GM21717 (cell line): ENCODE data around the gene SMG1.

Experiments used
- ATAC-seq: cut with Tn5 transposase; IDR thresholded peaks from one replicate; pipeline ENCODE4 v1.9.1; 2021; ENCODE audit warnings: mild to moderate bottlenecking, moderate library complexity; ENCODE audit not compliant: unreplicated experiment

The SMG1 gene

GRCh38 chr16:18855196-18855595 lies 71.0 kb downstream of the SMG1 start:
- ATAC-seq, result no peak

GRCh38 chr16:18853694-18854093 lies 72.5 kb downstream of the SMG1 start:
- ATAC-seq, result no peak

DNA sequence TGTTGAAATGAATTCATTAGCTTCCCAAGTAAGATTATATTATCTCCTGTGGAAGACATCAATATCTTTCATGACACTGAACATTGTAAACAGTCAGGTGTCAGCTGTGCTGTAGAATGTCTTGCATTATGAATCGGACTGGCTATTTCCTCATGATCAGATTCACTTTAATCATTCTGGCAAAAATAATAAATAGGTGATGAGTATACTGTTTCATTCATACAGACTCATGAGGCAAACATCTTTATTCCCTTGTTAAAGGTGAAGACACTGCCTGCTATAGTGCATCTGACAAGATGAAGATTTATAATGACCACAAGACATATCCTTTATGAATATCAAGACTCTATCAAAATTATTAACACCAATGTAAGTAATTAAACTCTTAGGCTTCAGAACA lies 73.6 kb downstream of the SMG1 start:
- no peak for ATAC-seq

DNA sequence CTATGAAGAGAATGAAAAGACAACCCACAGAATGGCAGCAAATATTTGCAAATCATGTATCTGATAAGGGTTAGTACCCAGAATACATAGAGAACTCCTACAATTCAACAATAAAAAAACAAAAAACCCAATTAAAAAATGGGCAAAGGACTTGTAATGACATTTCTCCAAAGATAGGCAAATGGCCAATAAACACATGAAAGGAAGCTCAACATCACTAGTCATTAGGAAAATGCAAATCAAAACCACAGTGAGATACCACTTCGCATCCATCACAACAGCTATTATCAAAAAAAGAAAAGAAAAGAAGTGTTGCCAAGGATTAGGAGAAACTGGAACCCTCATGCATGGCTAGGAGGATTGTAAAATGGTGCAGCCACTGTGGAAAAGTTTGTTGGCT lies 79.8 kb downstream of the SMG1 start:
- ATAC-seq, result no peak

DNA sequence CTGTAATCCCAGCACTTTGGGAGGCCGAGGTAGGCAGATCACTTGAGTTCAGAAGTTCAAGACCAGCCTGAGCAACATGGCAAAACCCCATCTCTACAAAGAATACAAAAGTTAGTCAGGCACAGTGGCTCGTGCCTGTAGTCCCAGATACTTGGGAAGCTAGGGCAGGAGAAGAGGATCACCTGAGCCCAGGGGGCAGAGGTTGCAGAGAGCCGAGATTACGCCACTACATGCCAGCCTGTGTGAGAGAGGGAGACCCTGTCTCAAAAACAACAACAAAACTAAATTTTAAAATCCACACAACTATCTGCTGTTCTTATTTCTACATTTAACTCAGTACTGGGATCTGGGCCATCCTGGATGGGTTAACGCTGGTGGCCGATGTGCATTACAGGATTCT lies 83.6 kb downstream of the SMG1 start:
- no peak for ATAC-seq

- ATAC-seq, result no peak
These were observed 84.2 kb downstream of the SMG1 start for GRCh38 chr16:18841833-18842525.

GRCh38 chr16:18839555-18839954 lies 86.7 kb downstream of the SMG1 start:
- ATAC-seq, result no peak

GRCh38 chr16:18836702-18837101 lies 89.5 kb downstream of the SMG1 start:
- no peak for ATAC-seq

DNA sequence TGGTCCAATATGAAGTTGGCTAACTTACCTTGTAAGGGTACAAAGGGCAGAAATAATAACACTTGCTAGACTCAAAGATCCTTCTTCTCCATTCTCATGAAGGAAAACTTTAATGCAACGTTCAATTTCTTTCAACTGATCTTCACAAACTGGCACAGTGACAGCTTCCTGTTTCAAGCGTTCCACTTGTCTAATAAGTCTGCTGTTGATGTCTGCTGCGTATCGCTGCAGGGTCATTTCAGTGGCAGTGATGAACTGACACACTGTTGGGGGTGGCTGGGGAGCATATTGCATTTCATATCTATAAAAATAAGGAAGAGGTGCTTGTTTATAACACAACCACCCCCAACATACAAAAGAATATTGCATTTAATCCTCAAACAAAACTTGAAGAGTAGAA lies 91.3 kb downstream of the SMG1 start:
- no peak for ATAC-seq

GRCh38 chr16:18833707-18834505 lies 92.3 kb downstream of the SMG1 start:
- ATAC-seq, result no peak

GRCh38 chr16:18832613-18833012 lies 93.6 kb downstream of the SMG1 start:
- no peak for ATAC-seq

- ATAC-seq, result no peak
These were observed 94.2 kb downstream of the SMG1 start for GRCh38 chr16:18832006-18832405.

- ATAC-seq, result no peak
These were observed 97.0 kb downstream of the SMG1 start for GRCh38 chr16:18829251-18829650.

GRCh38 chr16:18827890-18828289 lies 98.3 kb downstream of the SMG1 start:
- ATAC-seq, result no peak

- no peak for ATAC-seq
These were observed 109.9 kb downstream of the SMG1 start for GRCh38 chr16:18816286-18816685.

DNA sequence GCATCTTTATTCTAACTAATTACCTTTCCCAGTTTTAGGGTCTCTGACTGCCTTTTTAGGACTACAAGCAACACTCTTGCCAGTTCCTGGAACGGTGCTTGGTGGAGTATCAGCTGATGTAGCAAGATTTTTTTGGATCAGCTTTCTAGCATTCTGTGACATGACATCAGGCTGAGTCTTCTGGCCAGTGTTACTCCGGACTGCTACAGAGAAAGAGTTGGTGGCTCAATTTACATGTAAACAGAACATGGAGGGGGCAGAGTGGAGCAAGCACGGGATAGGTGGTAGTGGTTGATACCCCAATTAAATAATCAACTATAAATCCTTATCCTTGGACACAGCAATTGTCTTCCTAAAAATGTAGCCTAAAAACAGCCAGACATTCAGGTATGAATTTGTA lies 114.3 kb downstream of the SMG1 start:
- no peak for ATAC-seq

DNA sequence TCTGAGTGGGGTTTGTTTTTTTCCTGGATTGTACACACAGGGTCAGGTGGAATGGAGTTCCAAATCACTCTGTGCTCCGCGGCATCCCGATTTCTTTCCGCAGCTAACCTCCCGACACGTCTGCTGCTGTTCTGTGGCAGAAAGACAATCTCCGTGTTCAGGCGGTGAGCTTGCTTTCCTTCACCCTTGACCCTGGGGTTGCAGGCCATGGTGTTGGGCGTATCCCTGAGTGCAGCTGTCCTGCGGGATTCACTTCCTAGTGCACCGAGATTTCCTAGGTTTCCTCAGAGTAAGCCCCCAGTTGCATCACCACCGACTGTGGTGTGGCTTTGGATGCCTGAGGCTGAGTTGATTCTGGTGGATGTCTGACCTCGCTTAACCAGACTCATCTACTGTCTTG lies 117.0 kb downstream of the SMG1 start:
- no peak for ATAC-seq

DNA sequence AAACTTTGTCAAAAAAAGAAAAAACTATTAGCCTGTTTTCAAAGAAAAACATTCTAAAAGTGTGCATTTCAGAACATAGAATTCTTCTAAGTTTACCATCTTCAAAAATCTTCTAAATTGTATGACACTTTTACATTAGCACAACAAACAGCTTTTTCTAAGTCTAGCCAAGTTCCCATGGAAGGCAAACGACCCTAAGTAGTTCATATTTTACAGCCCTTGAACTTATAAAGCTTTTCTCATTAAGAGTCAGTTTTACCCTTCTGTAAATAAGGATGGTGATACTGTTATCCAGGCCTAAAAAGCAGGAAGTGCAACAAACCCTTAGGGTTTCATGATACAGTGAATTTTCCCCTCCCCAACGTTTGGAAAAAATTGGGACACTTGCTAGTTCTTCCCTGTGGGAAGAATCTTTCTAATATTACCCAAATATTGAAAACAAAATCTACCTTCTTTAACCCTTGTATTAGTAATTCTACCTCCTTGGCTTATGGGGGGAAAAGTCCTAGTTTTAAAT lies 120.9 kb downstream of the SMG1 start:
- ATAC-seq, result no peak

DNA sequence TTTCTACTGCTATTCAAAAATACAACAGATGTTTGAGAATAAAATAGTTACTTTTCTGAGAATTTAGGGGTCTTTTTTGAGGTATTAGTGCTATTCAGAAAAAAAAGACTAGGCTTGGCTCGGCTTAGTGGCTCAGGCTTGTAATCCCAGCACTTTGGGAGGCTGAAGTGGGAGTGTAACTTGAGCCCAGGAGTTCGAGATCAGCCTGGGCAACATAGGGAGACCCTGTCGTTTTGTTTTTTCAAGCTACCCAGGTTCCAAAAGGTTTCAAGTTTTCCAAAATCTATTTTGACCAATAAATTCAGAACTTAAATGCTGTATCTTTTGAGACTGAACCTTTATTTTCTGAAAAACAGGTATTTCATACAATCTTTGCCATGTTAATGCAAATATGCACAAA lies 121.7 kb downstream of the SMG1 start:
- no peak for ATAC-seq

GRCh38 chr16:18803569-18804462 lies 122.4 kb downstream of the SMG1 start:
- no peak for ATAC-seq

DNA sequence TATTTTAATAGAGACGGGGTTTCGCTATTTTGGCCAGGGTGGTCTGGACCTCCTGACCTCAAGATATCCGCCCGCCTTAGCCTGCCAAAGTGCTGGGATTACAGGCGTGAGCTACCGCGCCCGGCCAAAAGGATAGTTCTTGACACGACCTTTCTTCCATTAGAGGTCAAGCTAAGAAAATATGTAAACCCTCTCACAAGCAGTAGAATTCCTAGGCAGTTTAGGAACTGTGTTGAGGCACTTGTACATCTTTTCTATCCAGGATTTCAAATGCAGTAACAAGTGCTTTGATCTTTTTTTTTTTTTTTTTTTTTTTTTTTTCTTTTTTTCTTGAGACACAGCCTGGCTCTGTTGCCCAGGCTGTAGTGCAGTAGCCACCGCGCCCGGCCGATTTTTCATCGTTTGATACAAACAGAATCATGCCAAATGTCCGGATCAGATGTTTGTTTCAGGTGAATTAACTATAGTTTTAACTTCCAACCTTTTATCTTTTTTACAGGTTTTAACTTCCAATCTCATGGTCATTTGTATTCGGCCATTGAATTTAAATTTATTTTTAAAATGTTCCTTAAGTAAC lies 123.4 kb downstream of the SMG1 start:
- no peak for ATAC-seq
